Karpas-422 (cell line): ENCODE results near the gene GALNT18. TPM values are rescaled to one million over a fixed set of nuclear protein-coding genes. Genes with fewer than 3 reads are reported as not detected.

Source experiments
- DNase-seq: peaks from one replicate; pipeline ENCODE4 v3.0.0-alpha.2; 2015
- H2AFZ ChIP-seq: fragments of 200-600 bp; sonication (generic); 2 replicates; pipeline ENCODE4 v1.6.1; 2014; ENCODE audit warnings: antibody characterized with exemption, low read length, mixed read lengths
- H3K27ac ChIP-seq: fragments of 200-600 bp; sonication (generic); 2 replicates; pipeline ENCODE4 v1.5.1; 2014; ENCODE audit warnings: mild to moderate bottlenecking, low read length, moderate library complexity
- H3K27me3 ChIP-seq: fragments of 200-600 bp; sonication (generic); 2 replicates; pipeline ENCODE4 v1.6.1; 2014; ENCODE audit warnings: low read length, mixed read lengths
- H3K36me3 ChIP-seq: fragments of 200-600 bp; sonication (generic); 2 replicates; pipeline ENCODE4 v1.6.1; 2014; ENCODE audit warnings: low read length, mixed read lengths; ENCODE audit not compliant: insufficient read depth
- H3K4me1 ChIP-seq: fragments of 200-600 bp; sonication (generic); 2 replicates; pipeline ENCODE4 v1.6.1; 2014; ENCODE audit warnings: mild to moderate bottlenecking, low read length, mixed read lengths
- H3K4me2 ChIP-seq: fragments of 200-600 bp; sonication (generic); 2 replicates; pipeline ENCODE4 v1.6.1; 2014; ENCODE audit warnings: low read length, low read depth, mild to moderate bottlenecking; ENCODE audit not compliant: poor library complexity, severe bottlenecking
- H3K4me3 ChIP-seq: fragments of 200-600 bp; sonication (generic); 2 replicates; pipeline ENCODE4 v1.5.1; 2014; ENCODE audit warnings: mild to moderate bottlenecking, antibody characterized with exemption, low read length, mixed read lengths
- H3K79me2 ChIP-seq: fragments of 200-600 bp; sonication (generic); 2 replicates; pipeline ENCODE4 v1.6.1; 2014; ENCODE audit warnings: mild to moderate bottlenecking, low read length, mixed read lengths
- H3K9ac ChIP-seq: fragments of 200-600 bp; sonication (generic); 2 replicates; pipeline ENCODE4 v1.6.0; 2014; ENCODE audit warnings: low read length
- H3K9me2 ChIP-seq: fragments of 200-600 bp; sonication (generic), shearing (Covaris generic); replicated peaks from 2 replicates; pipeline ENCODE4 v1.6.0; 2014; ENCODE audit warnings: mild to moderate bottlenecking, low read length, moderate library complexity; ENCODE audit not compliant: insufficient read depth
- H3K9me3 ChIP-seq: fragments of 300-700, 200-600 bp; sonication (generic); 2 replicates; pipeline ENCODE4 v1.6.1; 2014; ENCODE audit warnings: low read length, mixed read lengths
- H4K20me1 ChIP-seq: fragments of 200-600 bp; sonication (generic); 2 replicates; pipeline ENCODE4 v1.6.1; 2014; ENCODE audit warnings: mild to moderate bottlenecking, antibody characterized with exemption, low read length, low read depth; ENCODE audit not compliant: insufficient read depth
- total RNA-seq: library from RNA; depleted of rRNA; stranded (reverse); fragments of >200 nt; shearing (Covaris generic); gene quantifications from 2 replicates; pipeline ENCODE4 v1.2.3, GENCODE V29; 2014; ENCODE audit warnings: low replicate concordance

The GALNT18 gene
- total RNA-seq, 1 experiment from 2014 or later = not detected

DNA sequence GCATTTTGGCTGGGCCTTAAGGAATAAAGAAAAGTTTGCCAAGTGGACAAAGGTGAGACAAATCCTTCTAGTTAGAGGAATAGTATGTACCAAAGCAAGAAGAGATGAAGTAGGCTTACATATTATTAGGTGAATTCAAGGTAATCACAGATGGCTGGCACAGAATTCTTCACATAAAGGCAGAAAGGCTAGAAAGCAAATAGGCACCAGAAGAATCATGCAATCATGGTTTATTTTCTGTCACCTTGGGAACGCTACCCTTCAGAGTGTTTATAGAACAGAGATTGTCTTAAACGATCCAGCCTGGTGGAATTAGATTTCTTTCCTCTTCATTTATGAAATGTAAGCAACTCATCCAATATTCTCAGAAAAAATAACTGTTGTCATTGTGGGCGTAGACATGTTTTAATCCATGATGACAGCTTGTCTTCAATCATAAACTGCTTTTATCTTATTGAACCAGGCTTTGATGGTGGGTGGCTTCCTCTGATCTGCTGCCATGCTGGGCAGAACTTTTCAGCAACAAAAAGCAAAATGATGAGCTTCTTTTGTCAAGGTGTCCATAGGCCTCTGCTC, 219.8 kb downstream of the GALNT18 start:
- Histone ChIP-seq H3K4me1 (peaks cover 5% of the 10 kb centered on the region), H4K20me1 (no peaks in the 10 kb centered on the region), H3K79me2 (no peaks in the 10 kb centered on the region), H3K9ac (no peak overlapping the region), H3K27me3 (no peaks in the 10 kb centered on the region), H3K9me2 (no peaks in the 10 kb centered on the region), H3K4me2 (no peak overlapping the region), H3K9me3 (no peaks in the 10 kb centered on the region), H3K27ac (no peak overlapping the region), H3K4me3 (no peak overlapping the region), H2AFZ (no peak overlapping the region), H3K36me3 (no peaks in the 10 kb centered on the region)
- DNase-seq = no peak

DNA sequence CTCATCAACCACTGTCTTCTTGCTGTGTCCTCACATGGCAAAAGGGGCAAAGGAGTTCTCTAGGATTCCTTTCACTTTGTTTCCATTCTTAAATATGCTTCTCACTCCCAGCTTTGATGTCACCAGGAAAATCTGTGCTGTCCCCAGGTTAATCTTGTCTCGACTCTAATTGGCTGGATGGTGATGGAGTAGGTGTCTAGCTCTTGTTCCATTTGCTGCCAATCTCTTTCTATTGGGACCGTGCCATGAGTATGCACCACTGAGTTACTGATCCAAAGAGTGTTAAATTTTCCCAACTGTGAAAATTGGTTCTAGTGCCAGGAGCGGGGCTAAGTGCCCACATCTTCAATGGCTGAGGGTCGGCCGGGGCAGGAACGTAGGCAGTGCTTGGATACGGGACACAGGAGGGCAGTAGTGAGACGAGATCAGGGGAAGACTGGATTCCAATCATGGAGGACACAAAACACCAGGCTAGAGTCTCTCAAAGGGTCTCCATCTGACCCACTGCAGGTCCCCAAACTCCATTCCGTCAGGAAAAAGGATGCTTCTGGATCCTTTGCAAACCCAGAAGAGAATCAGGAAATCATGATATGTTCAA, 221.1 kb downstream of the GALNT18 start:
- H3K9ac ChIP-seq = no peak overlapping the region
- H3K79me2 ChIP-seq = no peaks in the 10 kb centered on the region
- peak; percentile 76 for DNase-seq
- H3K4me2 ChIP-seq = no peak overlapping the region
- no peak overlapping the region for H3K27ac ChIP-seq
- H3K36me3 ChIP-seq = no peaks in the 10 kb centered on the region
- H2AFZ ChIP-seq = no peak overlapping the region
- no peak overlapping the region for H3K4me3 ChIP-seq
- no peaks in the 10 kb centered on the region for H3K27me3 ChIP-seq
- no peaks in the 10 kb centered on the region for H3K9me3 ChIP-seq
- no peaks in the 10 kb centered on the region for H4K20me1 ChIP-seq
- no peaks in the 10 kb centered on the region for H3K9me2 ChIP-seq
- H3K4me1 ChIP-seq = no peaks in the 10 kb centered on the region

DNA sequence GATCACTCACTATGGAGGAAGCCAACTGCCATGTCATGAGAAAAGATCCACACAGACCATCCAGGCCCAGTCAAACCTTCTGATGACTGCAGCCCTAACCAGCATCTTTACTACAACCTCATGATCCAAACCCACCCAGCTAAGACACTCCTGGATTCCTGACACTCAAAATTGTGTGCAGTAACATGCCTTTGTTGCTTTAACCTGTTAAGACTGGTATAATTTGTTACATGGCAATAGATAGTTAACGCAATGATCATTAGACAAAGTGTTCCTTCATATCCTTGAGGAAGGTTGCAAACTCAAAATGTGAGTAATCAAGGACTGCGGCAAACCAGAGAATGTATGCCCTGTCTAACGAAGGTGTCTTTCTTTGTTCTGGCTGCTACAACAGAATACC, 221.7 kb downstream of the GALNT18 start:
- no peaks in the 10 kb centered on the region for H3K9me3 ChIP-seq
- DNase-seq = no peak
- no peaks in the 10 kb centered on the region for H3K79me2 ChIP-seq
- H3K27me3 ChIP-seq = no peaks in the 10 kb centered on the region
- H3K4me1 ChIP-seq = no peaks in the 10 kb centered on the region
- H2AFZ ChIP-seq = no peak overlapping the region
- no peak overlapping the region for H3K9ac ChIP-seq
- no peaks in the 10 kb centered on the region for H3K9me2 ChIP-seq
- no peak overlapping the region for H3K4me2 ChIP-seq
- no peaks in the 10 kb centered on the region for H4K20me1 ChIP-seq
- no peaks in the 10 kb centered on the region for H3K36me3 ChIP-seq
- H3K4me3 ChIP-seq = no peak overlapping the region
- no peak overlapping the region for H3K27ac ChIP-seq

DNA sequence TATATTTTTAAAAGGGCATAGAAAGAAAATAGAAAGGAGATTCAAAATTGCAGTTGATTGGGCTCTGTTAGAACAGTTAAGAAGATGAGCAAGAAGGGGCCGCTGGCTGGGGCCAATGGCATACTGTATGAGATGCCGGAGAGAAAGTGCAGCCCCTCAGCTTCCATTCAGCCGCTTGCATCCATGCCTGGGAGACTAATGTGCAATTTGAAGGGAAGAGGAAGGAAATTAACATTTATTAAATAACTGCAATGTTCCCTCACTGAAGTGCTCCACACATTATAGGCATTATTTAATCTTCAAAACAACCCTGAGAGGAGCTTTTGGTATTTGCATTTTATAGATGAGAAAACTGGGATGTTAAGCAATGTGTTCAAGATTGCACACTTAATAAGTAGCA, 224.0 kb downstream of the GALNT18 start:
- no peak overlapping the region for H3K4me3 ChIP-seq
- no peak overlapping the region for H2AFZ ChIP-seq
- no peaks in the 10 kb centered on the region for H3K79me2 ChIP-seq
- no peak overlapping the region for H3K27ac ChIP-seq
- no peak for DNase-seq
- no peaks in the 10 kb centered on the region for H3K4me1 ChIP-seq
- no peaks in the 10 kb centered on the region for H3K9me2 ChIP-seq
- no peaks in the 10 kb centered on the region for H3K9me3 ChIP-seq
- no peaks in the 10 kb centered on the region for H3K27me3 ChIP-seq
- no peak overlapping the region for H3K4me2 ChIP-seq
- no peak overlapping the region for H3K9ac ChIP-seq
- no peaks in the 10 kb centered on the region for H3K36me3 ChIP-seq
- H4K20me1 ChIP-seq = no peaks in the 10 kb centered on the region

DNA sequence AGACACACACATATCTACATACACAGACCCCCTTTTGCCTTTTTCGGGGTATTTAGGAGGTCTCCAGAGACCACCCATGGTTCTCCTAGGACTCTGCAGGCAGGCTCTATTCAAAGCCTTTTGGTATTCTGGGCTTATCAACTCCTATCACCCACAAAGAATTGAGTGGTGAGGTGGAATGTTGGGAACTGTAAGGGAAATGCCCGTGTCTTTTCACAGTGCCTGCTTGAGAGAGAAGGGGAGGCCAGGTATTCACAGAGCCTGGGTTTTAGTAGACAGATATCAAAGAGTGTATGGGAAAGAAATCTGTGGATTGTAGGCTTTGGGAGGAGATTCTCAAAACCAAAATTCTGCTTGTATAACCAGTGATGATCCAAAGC, 224.8 kb downstream of the GALNT18 start:
- Histone ChIP-seq H2AFZ (no peak overlapping the region), H3K9me3 (no peaks in the 10 kb centered on the region), H3K4me1 (no peaks in the 10 kb centered on the region), H3K79me2 (no peaks in the 10 kb centered on the region), H4K20me1 (no peaks in the 10 kb centered on the region), H3K4me3 (no peak overlapping the region), H3K36me3 (no peaks in the 10 kb centered on the region), H3K9me2 (no peaks in the 10 kb centered on the region), H3K27me3 (no peaks in the 10 kb centered on the region), H3K9ac (no peak overlapping the region), H3K4me2 (no peak overlapping the region), H3K27ac (no peak overlapping the region)
- no peak for DNase-seq

DNA sequence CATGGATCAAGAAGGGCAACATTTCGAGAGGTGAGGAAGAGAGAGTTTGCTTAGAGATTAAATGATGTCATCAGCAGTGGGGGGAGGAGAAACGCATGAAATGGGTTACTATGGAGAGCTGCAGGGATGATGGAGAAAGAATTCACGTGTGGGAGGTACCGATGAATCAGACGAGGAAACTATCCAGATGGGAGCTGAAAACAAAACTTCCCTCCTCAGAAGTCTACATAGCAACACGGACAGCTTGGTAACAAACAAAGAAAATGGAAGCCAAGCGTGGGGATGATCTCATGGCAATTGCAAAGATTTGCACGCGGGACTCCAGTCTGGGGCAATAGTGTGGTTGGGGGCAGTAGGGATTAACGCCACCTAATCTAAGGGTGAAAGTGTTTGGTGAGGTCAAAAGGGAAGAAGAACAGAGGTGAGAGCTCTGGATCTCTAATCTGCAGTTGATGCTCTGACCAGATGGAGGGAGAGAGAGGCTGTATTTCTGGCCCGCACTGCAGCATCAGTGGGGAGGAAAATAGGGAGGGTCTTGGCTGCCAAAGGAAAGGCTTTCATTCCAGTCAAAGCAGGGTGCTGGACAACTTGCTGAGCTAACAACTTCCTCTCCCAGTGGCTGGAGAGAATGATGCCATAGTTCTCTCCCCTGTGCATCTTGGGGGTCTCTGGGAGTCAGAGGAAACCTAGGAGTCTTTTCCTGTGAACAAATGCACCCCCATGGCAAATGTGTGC, 225.3 kb downstream of the GALNT18 start:
- Histone ChIP-seq H3K27ac (no peak overlapping the region), H4K20me1 (no peaks in the 10 kb centered on the region), H3K9ac (no peak overlapping the region), H3K9me3 (no peaks in the 10 kb centered on the region), H3K4me3 (no peak overlapping the region), H3K4me2 (no peak overlapping the region), H3K36me3 (no peaks in the 10 kb centered on the region), H2AFZ (no peak overlapping the region), H3K27me3 (no peaks in the 10 kb centered on the region), H3K9me2 (no peaks in the 10 kb centered on the region), H3K79me2 (no peaks in the 10 kb centered on the region), H3K4me1 (no peaks in the 10 kb centered on the region)
- DNase-seq = no peak

DNA sequence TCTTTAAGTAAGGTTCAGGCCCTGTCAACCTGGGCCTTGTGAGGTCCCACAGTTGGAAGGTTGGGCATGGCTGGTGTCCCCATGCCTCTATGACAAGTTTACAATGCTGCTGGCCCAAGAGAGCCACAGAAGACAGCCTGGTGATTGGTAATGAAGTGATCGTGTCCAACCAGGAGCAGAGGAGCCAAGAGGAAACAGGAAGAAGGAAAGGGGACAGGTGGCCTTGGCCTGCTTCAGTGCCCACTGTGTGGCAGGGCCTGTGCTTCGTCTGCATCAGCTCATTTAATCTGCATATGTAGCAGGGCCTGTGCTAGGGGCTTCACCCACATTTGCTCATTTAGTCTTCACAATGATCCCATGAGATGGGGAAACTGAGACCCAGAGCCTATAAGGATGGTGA, 226.7 kb downstream of the GALNT18 start:
- no peaks in the 10 kb centered on the region for H3K4me1 ChIP-seq
- no peak overlapping the region for H3K9ac ChIP-seq
- H2AFZ ChIP-seq = no peak overlapping the region
- no peak overlapping the region for H3K27ac ChIP-seq
- H3K36me3 ChIP-seq = no peaks in the 10 kb centered on the region
- no peak for DNase-seq
- H4K20me1 ChIP-seq = no peaks in the 10 kb centered on the region
- H3K4me3 ChIP-seq = no peak overlapping the region
- no peaks in the 10 kb centered on the region for H3K79me2 ChIP-seq
- H3K9me2 ChIP-seq = no peaks in the 10 kb centered on the region
- H3K9me3 ChIP-seq = no peaks in the 10 kb centered on the region
- no peak overlapping the region for H3K4me2 ChIP-seq
- H3K27me3 ChIP-seq = no peaks in the 10 kb centered on the region

DNA sequence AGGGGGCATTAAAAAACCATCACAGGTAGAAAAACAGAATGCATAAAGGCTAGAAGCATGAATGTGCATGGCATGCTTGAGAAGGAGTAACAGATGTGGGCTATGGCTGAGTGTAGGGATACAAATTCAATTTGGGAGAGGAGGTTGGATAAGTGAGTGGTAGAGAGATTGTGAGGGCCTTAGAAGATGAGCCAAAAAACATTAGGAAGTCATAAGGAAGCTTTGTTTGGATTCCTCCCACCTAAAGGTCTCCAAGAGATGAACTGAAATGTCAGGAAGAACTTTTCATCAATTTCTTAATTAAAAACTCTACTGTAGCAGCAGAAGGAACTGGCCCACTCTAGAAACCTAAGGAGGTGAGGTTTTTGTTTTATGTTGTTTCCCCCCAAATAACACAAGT, 227.6 kb downstream of the GALNT18 start:
- no peaks in the 10 kb centered on the region for H3K27me3 ChIP-seq
- DNase-seq = no peak
- H3K9me3 ChIP-seq = no peaks in the 10 kb centered on the region
- H3K4me1 ChIP-seq = no peaks in the 10 kb centered on the region
- H3K36me3 ChIP-seq = no peaks in the 10 kb centered on the region
- no peak overlapping the region for H3K9ac ChIP-seq
- no peak overlapping the region for H2AFZ ChIP-seq
- no peaks in the 10 kb centered on the region for H3K9me2 ChIP-seq
- H3K4me3 ChIP-seq = no peak overlapping the region
- no peak overlapping the region for H3K27ac ChIP-seq
- no peak overlapping the region for H3K4me2 ChIP-seq
- H4K20me1 ChIP-seq = no peaks in the 10 kb centered on the region
- H3K79me2 ChIP-seq = no peaks in the 10 kb centered on the region
